Central memory CD8-positive, alpha-beta T cell (primary cell): Measurements from ENCODE around the gene RUNX1.

Experiments used
- ATAC-seq: fragments of 150-1000 bp; cut with Tn5 transposase; replicated peaks from 2 replicates; pipeline ENCODE4 v1.10.0; 2022; ENCODE audit warnings: mild to moderate bottlenecking, moderate FRiP score, moderate number of reproducible peaks; ENCODE audit not compliant: poor library complexity, severe bottlenecking; ENCODE audit errors: extremely low read depth
- DNase-seq, 2 donors: peaks; one replicate each; pipeline ENCODE4 v3.0.0; 2021; ENCODE audit warnings: low spot score in 2 of 2
- H3K27ac Mint-ChIP-seq: one replicate; pipeline ENCODE4 v1.8.0; 2022; ENCODE audit warnings: low read depth, mild to moderate bottlenecking, moderate library complexity, mixed read lengths
- H3K27me3 Mint-ChIP-seq: one replicate; pipeline ENCODE4 v1.8.0; 2022; ENCODE audit warnings: mixed read lengths
- H3K36me3 Mint-ChIP-seq: one replicate; pipeline ENCODE4 v1.8.0; 2022; ENCODE audit warnings: mild to moderate bottlenecking, moderate library complexity, mixed read lengths; ENCODE audit not compliant: insufficient read depth
- H3K4me1 Mint-ChIP-seq: one replicate; pipeline ENCODE4 v1.8.0; 2022; ENCODE audit warnings: mixed read lengths
- H3K4me3 Mint-ChIP-seq: one replicate; pipeline ENCODE4 v1.8.0; 2022; ENCODE audit warnings: mild to moderate bottlenecking, moderate library complexity, mixed read lengths
- H3K9me3 Mint-ChIP-seq: one replicate; pipeline ENCODE4 v1.8.0; 2022; ENCODE audit warnings: mixed read lengths

RUNX1 gene

GRCh38 chr21:35042836-35043235, 6.3 kb downstream of the RUNX1 start:
- H3K4me1 Mint-ChIP-seq, result peaks cover 84% of the 10 kb centered on the region
- ATAC-seq (no peak), DNase-seq (no peak)
- no peaks in the 10 kb centered on the region for H3K9me3 Mint-ChIP-seq
- no peaks in the 10 kb centered on the region for H3K27me3 Mint-ChIP-seq
- H3K36me3 Mint-ChIP-seq, result peaks cover 34% of the 10 kb centered on the region
- peak overlapping the region; percentile 89 for H3K4me3 Mint-ChIP-seq
- H3K27ac Mint-ChIP-seq, result peak overlapping the region; percentile 98

DNA sequence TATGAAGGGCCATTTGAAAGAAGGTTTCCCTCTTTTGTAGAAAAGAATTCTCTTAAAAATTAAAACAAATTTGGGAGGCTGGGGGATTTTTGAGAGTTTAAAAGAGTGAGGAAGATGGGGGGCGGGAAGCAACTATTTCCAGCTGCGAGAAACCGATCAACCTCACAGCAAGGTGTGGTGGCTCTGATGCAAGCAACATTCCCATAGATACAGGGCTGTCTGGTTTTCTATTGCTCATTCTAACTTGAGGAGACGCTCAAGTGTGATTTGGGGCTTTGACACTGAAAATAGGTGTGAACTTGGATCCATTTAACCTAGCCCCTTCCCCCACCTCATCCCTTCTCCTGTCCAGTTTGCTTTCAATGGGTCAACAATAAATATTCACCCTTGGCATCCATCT, 7.2 kb downstream of the RUNX1 start:
- Mint-ChIP-seq H3K27me3 (no peaks in the 10 kb centered on the region), H3K4me1 (peaks cover 85% of the 10 kb centered on the region), H3K9me3 (no peaks in the 10 kb centered on the region), H3K27ac (peak overlapping the region; percentile 98), H3K4me3 (peak overlapping the region; percentile 89), H3K36me3 (peaks cover 25% of the 10 kb centered on the region)
- ATAC-seq, result no peak
- no peak for DNase-seq

DNA sequence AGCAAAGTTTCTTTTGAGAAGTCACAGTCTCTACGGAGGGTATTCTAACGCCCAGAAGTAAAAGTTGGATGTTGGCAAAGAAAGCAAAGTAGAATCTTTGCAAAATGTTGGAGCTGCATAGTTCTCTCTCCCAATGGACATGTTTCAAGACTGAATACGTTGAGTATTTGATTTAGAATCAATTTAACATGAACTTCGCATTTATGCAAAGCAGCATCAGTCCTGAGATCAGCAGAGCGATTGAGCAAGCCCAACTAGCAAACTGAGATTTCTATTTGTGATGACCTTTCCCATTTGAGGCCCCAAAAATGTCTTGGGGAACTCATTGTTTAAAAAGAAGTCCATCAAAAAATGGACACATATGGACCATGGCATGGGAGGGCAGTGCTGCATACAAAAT, 8.0 kb downstream of the RUNX1 start:
- H3K27ac Mint-ChIP-seq, result peak overlapping the region; percentile 98
- H3K9me3 Mint-ChIP-seq, result no peaks in the 10 kb centered on the region
- peak overlapping the region; percentile 89 for H3K4me3 Mint-ChIP-seq
- H3K27me3 Mint-ChIP-seq, result no peaks in the 10 kb centered on the region
- peaks cover 21% of the 10 kb centered on the region for H3K36me3 Mint-ChIP-seq
- no peak for ATAC-seq
- peaks cover 85% of the 10 kb centered on the region for H3K4me1 Mint-ChIP-seq
- DNase-seq, result no peak

DNA sequence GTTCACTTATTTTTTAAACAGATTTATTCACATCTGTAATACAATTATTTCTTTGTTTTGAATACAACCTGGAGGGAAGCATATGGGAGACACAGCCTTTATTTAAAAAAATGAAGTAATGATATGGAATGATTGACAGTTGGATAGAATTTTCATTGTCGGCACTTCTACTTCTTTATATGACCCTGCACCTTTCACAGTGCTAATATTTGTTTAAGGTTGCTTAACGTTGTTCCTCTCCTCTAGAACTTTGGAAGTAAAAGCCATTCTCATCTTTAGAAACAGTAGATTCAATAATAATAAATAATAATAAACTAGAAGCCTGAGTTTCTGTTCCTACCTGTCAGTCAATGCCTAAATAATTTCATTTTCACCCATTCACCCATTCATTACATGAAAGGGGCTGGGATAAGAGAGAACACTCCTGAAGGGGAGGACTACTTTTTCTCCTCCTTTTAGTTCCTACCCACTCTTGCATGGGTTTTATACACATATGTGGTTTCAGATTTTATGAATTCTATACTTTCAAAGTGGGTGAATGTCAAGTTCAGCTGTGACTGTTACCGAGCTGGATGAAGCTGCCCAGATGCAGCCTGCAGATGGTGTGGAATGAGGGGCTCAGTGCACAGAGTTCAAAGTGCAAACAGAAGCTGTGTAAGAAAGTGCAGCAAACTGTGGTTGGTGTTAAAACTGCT, 9.4 kb downstream of the RUNX1 start:
- DNase-seq (no peak), ATAC-seq (no peak)
- peaks cover 88% of the 10 kb centered on the region for H3K4me1 Mint-ChIP-seq
- peak overlapping the region; percentile 98 for H3K27ac Mint-ChIP-seq
- no peaks in the 10 kb centered on the region for H3K9me3 Mint-ChIP-seq
- peaks cover 22% of the 10 kb centered on the region for H3K36me3 Mint-ChIP-seq
- peak overlapping the region; percentile 89 for H3K4me3 Mint-ChIP-seq
- H3K27me3 Mint-ChIP-seq, result no peaks in the 10 kb centered on the region

DNA sequence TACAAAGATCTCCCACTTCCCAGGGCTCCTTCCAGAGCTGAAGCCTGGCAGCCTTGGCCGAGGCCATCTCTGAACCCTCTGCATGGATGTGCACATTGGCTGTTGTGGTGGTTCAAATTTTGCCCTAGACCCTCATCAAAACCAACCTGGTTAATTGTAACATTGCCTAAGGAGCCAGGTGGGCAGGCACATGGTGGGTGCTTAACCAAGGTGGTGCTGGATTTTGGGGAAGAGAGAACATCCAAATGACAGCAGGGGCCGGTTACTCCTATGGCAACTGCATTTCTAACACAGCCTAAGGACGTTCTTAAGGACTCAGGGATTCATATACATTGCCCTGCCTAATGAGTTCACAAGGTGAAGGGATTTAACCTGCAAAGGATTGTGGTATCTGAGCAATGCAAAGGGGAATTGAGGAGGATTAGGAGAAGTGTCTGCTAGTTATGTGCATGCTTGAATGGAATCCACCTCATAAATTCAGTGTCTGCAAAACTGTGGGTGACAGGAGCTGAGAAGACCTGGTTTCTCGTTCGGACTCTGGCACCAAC, 10.3 kb downstream of the RUNX1 start:
- Mint-ChIP-seq H3K4me3 (peak overlapping the region; percentile 75), H3K36me3 (peaks cover 26% of the 10 kb centered on the region), H3K4me1 (peaks cover 88% of the 10 kb centered on the region), H3K9me3 (no peaks in the 10 kb centered on the region), H3K27ac (peak overlapping the region; percentile 96), H3K27me3 (no peaks in the 10 kb centered on the region)
- DNase-seq (no peak), ATAC-seq (no peak)

- H3K36me3 Mint-ChIP-seq, result peaks cover 21% of the 10 kb centered on the region
- H3K4me1 Mint-ChIP-seq, result peaks cover 86% of the 10 kb centered on the region
- H3K27me3 Mint-ChIP-seq, result no peaks in the 10 kb centered on the region
- DNase-seq, result no peak
- H3K4me3 Mint-ChIP-seq, result peak overlapping the region; percentile 75
- ATAC-seq, result no peak
- peak overlapping the region; percentile 96 for H3K27ac Mint-ChIP-seq
- no peaks in the 10 kb centered on the region for H3K9me3 Mint-ChIP-seq
Observed at GRCh38 chr21:35037384-35037765, 11.7 kb downstream of the RUNX1 start.

- ATAC-seq (peak; percentile 38), DNase-seq (no peak)
- Mint-ChIP-seq H3K9me3 (no peaks in the 10 kb centered on the region), H3K36me3 (peaks cover 21% of the 10 kb centered on the region), H3K4me1 (peaks cover 86% of the 10 kb centered on the region), H3K27me3 (no peaks in the 10 kb centered on the region), H3K27ac (peak overlapping the region; percentile 96), H3K4me3 (peak overlapping the region; percentile 75)
Observed at GRCh38 chr21:35036465-35037383, 12.4 kb downstream of the RUNX1 start.

DNA sequence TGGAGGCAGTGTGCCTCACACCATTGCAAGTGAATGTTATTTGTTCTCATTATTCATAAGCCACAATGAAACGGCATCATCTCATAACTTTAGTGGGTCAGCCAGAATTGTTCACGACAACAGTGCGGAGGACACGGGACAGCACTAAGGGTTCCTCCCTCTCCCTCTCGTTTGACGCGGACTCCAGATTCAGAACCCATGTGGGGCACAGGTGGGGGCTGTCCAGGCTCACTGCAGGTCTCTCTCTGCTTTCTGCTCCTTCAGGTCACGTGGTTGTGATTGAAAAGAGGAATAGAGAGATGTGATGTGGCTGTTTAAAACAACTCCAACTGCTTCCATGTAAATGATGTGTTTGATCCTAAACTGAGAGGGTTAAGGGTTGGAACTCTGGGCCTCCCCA, 13.5 kb downstream of the RUNX1 start:
- H3K36me3 Mint-ChIP-seq, result peaks cover 21% of the 10 kb centered on the region
- DNase-seq (no peak), ATAC-seq (no peak)
- no peaks in the 10 kb centered on the region for H3K9me3 Mint-ChIP-seq
- peak overlapping the region; percentile 75 for H3K4me3 Mint-ChIP-seq
- peak overlapping the region; percentile 74 for H3K27ac Mint-ChIP-seq
- peaks cover 87% of the 10 kb centered on the region for H3K4me1 Mint-ChIP-seq
- H3K27me3 Mint-ChIP-seq, result no peaks in the 10 kb centered on the region

DNA sequence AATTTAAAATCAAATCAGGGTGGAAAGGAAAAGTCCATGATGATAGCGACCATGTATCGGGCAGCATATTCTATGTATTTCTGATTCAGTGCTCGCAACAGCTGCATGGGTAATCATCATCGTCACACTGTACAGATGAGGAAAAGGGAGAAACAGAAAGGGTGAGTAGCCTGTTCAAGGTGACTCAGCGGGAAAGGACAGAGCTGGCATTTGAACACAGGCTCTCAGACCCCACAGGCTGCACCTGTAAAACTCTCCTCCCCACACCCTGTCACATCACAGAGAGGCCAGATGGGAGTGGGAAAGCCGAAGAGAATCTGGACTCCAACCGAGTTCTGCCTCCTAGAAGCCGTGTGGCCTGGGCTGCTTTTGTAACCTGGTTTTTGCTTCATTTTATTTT, 14.0 kb downstream of the RUNX1 start:
- Mint-ChIP-seq H3K27me3 (no peaks in the 10 kb centered on the region), H3K9me3 (no peaks in the 10 kb centered on the region), H3K4me3 (peak overlapping the region; percentile 75), H3K36me3 (peaks cover 21% of the 10 kb centered on the region), H3K27ac (peak overlapping the region; percentile 63), H3K4me1 (peaks cover 89% of the 10 kb centered on the region)
- DNase-seq (no peak), ATAC-seq (no peak)

DNA sequence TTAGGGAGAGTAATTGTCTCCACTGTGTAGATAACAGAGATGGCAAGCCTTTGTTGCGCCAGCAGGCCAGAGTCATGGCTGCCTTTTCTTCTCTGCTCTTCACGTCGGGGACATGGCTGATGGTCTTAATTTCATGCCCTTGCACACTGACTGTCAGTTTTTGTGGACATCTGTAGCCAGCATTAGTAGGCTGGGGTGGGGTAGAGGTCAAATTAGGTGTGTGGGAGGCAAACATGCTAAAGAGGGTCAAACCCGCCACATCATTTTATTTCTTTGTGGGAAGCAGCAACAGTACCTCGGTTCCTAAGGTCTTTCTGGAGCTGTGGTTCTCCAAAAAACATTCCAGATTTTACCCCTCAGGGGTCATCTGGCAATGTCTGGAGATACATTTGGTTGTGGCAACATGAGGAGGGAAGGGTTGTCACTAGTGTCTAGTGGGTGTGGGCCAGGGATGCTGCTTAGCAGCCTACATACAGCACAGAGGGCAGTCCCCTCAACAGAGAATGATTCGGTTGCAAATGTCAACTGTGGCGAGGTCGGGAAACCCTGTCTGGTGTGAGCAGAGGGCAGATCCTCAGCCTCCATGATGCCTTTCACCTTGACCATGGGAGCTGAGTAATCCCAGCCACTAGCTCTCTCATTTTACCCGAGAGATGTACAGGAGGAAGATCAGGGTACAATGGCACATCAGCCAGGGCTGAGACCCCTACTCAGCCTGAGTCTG, 14.7 kb downstream of the RUNX1 start:
- peaks cover 93% of the 10 kb centered on the region for H3K4me1 Mint-ChIP-seq
- H3K36me3 Mint-ChIP-seq, result peaks cover 24% of the 10 kb centered on the region
- H3K4me3 Mint-ChIP-seq, result peak overlapping the region; percentile 75
- no peaks in the 10 kb centered on the region for H3K9me3 Mint-ChIP-seq
- peak overlapping the region; percentile 63 for H3K27ac Mint-ChIP-seq
- H3K27me3 Mint-ChIP-seq, result no peaks in the 10 kb centered on the region
- ATAC-seq (no peak), DNase-seq (no peak)

DNA sequence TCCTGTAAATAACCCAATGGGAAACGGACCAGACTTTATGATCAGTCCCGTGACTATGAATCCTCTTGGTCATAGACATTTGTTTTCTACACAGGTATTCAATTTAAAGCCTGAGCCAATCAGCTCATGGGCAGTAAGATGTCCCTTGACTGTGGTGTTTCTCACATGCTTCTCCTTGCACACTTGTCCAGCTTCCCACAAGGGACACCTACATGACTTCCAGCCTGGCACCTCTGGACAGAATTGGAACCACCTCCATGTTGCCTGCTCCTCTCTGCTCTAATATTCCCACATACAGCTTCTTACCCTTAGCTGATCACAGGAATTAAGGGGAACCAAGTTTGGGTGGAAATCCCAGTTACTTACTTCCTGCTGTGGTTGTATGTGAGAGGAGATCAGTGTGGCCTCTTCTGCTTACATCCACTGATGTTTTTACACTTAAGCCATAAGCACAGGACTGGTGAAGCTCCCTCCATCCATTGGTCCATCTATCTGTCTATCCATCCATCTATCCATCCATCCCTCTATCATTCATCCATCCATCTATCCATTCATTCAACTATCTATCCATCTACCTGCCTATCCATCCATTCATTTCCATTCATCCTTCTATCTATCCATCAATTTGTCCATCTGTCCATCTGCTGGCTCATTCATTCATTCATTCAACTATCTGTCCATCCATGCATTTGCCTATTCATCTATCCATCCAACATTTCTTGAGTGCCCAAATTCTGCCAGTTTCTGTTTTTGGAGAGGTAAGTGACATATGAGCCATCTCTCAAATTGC, 16.4 kb downstream of the RUNX1 start:
- H3K4me1 Mint-ChIP-seq, result peaks cover 96% of the 10 kb centered on the region
- peak overlapping the region; percentile 2 for H3K27ac Mint-ChIP-seq
- DNase-seq (no peak), ATAC-seq (no peak)
- no peaks in the 10 kb centered on the region for H3K9me3 Mint-ChIP-seq
- peaks cover 18% of the 10 kb centered on the region for H3K36me3 Mint-ChIP-seq
- no peaks in the 10 kb centered on the region for H3K27me3 Mint-ChIP-seq
- no peak overlapping the region for H3K4me3 Mint-ChIP-seq
